HCT116 (cell line): ENCODE measurements around the gene FAM228A. TPM values are rescaled to one million over a fixed set of nuclear protein-coding genes. Genes with fewer than 3 reads are reported as not detected.

Source experiments
- ATAC-seq: fragments of 200-7000 bp; cut with Tn5 transposase; 2 replicates; pipeline ENCODE4 v1.9.1; 2020; ENCODE audit warnings: mild to moderate bottlenecking, moderate library complexity
- BruUV-seq: library from RNA; stranded (reverse); fragments of 400-500 nt; replicated peaks from 2 replicates; lab custom pipeline; 2021; lab: Mats Ljungman, UMichigan
- CTCF ChIA-PET: fragments of 300-600 bp; sonication (Branson Sonifier 250); formaldehyde crosslinking; loops from one replicate; lab custom pipeline; 2021; ENCODE audit warnings: antibody characterized with exemption; lab: Charles Lee
- POLR2A ChIA-PET: fragments of 300-600, 350-600 bp; sonication (Branson Sonifier 250); formaldehyde crosslinking; loops from one replicate; lab custom pipeline; 2021; ENCODE audit warnings: antibody characterized with exemption; lab: Charles Lee
- RAD21 ChIA-PET, 2 experiments: fragments of 300-600 bp; sonication (Branson Sonifier 250); formaldehyde crosslinking; loops; one replicate each; lab custom pipeline; 2023; ENCODE audit warnings: low total read pairs in 2 of 2; ENCODE audit not compliant: uncharacterized antibody in 2 of 2, unreplicated experiment in 2 of 2, low non-redundant PET in 1 of 2; lab: Charles Lee
- DNase-seq: peaks from one replicate; pipeline ENCODE4 v3.0.0-alpha.2; 2010; ENCODE audit warnings: low read depth, low spot score
- H2AFZ ChIP-seq: fragments of 200-600 bp; shearing (Covaris generic), sonication (generic); 2 replicates; pipeline ENCODE4 v1.6.1; 2017; ENCODE audit warnings: low read depth, mixed run types, mixed read lengths, antibody characterized with exemption, low read length; ENCODE audit not compliant: poor library complexity, severe bottlenecking
- H3K27ac ChIP-seq: 2 replicates; pipeline ENCODE4 v1.5.1; 2012; ENCODE audit warnings: low read depth, low read length
- H3K27me3 ChIP-seq: fragments of 200-600 bp; sonication (generic); 2 replicates; pipeline ENCODE4 v1.6.1; 2016; ENCODE audit warnings: mixed run types, low read length, mixed read lengths; ENCODE audit not compliant: insufficient read depth
- H3K36me3 ChIP-seq, 2 experiments: fragments of 200-500 bp in 1 of 2; fragments of 200-600 bp in 1 of 2; sonication (Bioruptor generic) in 1 of 2; sonication (generic) in 1 of 2; 2 replicates each; pipeline versions ENCODE4 v1.5.1 to v1.6.1; 2014 to 2016; ENCODE audit warnings: low read length in 2 of 2, inconsistent platforms in 1 of 2, mixed read lengths in 1 of 2, mixed run types in 1 of 2; ENCODE audit not compliant: insufficient read depth in 2 of 2, control insufficient read depth in 1 of 2
- H3K4me1 ChIP-seq, 2 experiments: fragments of 200-600 bp in 1 of 2; sonication (generic) in 1 of 2; 2 replicates each; pipeline versions ENCODE4 v1.5.1 to v1.6.1; 2012 to 2017; ENCODE audit warnings: low read length in 2 of 2, inconsistent platforms in 1 of 2, mild to moderate bottlenecking in 1 of 2, mixed read lengths in 1 of 2, mixed run types in 1 of 2, moderate library complexity in 1 of 2; ENCODE audit not compliant: insufficient read depth in 2 of 2, control insufficient read depth in 1 of 2
- H3K4me2 ChIP-seq: fragments of 200-600 bp; sonication (generic); 2 replicates; pipeline ENCODE4 v1.6.1; 2017; ENCODE audit warnings: mixed run types, low read length, mixed read lengths
- H3K4me3 ChIP-seq, 2 experiments: fragments of 200-600 bp in 1 of 2; sonication (generic) in 1 of 2; replicated peaks in 1 of 2; 2 replicates each; pipeline ENCODE4 v1.5.1; 2011 to 2016; ENCODE audit warnings: low read length in 2 of 2, control low read depth in 1 of 2, low read depth in 1 of 2, mild to moderate bottlenecking in 1 of 2, mixed read lengths in 1 of 2, mixed run types in 1 of 2
- H3K79me2 ChIP-seq: fragments of 200-600 bp; sonication (generic); 2 replicates; pipeline ENCODE4 v1.6.1; 2017; ENCODE audit warnings: mild to moderate bottlenecking, mixed run types, low read length, moderate library complexity, mixed read lengths; ENCODE audit not compliant: insufficient read depth
- H3K9ac ChIP-seq: fragments of 200-600 bp; sonication (generic); 2 replicates; pipeline ENCODE4 v1.6.1; 2016; ENCODE audit warnings: low read length, mixed read lengths
- H3K9me2 ChIP-seq: fragments of 200-600 bp; sonication (generic), shearing (Covaris generic); 2 replicates; pipeline ENCODE4 v1.6.1; 2017; ENCODE audit warnings: mixed run types, mild to moderate bottlenecking, moderate library complexity; ENCODE audit not compliant: insufficient read depth
- H3K9me3 ChIP-seq, 2 experiments: fragments of 200-500 bp in 1 of 2; fragments of 200-600 bp in 1 of 2; sonication (Bioruptor generic) in 1 of 2; sonication (generic) in 1 of 2; 2 replicates each; pipeline ENCODE4 v1.6.1; 2014 to 2017; ENCODE audit warnings: low read length in 2 of 2, mixed read lengths in 2 of 2, inconsistent platforms in 1 of 2, low read depth in 1 of 2, mild to moderate bottlenecking in 1 of 2, mixed run types in 1 of 2, moderate library complexity in 1 of 2; ENCODE audit not compliant: control insufficient read depth in 1 of 2, insufficient read depth in 1 of 2
- H4K20me1 ChIP-seq: fragments of 200-600 bp; sonication (generic), shearing (Covaris generic); 2 replicates; pipeline ENCODE4 v1.6.1; 2017; ENCODE audit warnings: mixed run types, mild to moderate bottlenecking, moderate library complexity; ENCODE audit not compliant: insufficient read depth
- ATF3 ChIP-seq: IDR thresholded peaks from 2 replicates; pipeline ENCODE4 v1.6.1; 2012
- EGR1 ChIP-seq: IDR thresholded peaks from 2 replicates; pipeline ENCODE4 v1.6.1; 2012; ENCODE audit warnings: low read depth
- MAX ChIP-seq: IDR thresholded peaks from 2 replicates; pipeline ENCODE4 v1.6.1; 2012
- POLR2A ChIP-seq: IDR thresholded peaks from 2 replicates; pipeline ENCODE4 v1.7.0; 2011; ENCODE audit warnings: borderline replicate concordance; ENCODE audit not compliant: insufficient read depth, insufficient read length; ENCODE audit errors: extremely low read depth
- REST ChIP-seq: IDR thresholded peaks from 2 replicates; pipeline ENCODE4 v1.6.1; 2012; ENCODE audit warnings: low read depth
- SIN3A ChIP-seq: IDR thresholded peaks from 2 replicates; pipeline ENCODE4 v1.6.1; 2012; ENCODE audit warnings: low read depth
- SRF ChIP-seq: IDR thresholded peaks from 2 replicates; pipeline ENCODE4 v1.6.1; 2012; ENCODE audit warnings: low read depth
- ZNF274 ChIP-seq: fragments of 200-500 bp; sonication (Bioruptor generic); IDR thresholded peaks from 2 replicates; pipeline ENCODE4 v1.6.1; 2014; ENCODE audit warnings: mild to moderate bottlenecking, low read depth, low read length, inconsistent platforms
- intact Hi-C: fragments of 100-400 bp; cut with micrococcal nuclease; formaldehyde crosslinking; loops from 2 replicates; pipeline ENCODE4 v1.10.0; 2022
- total RNA-seq: library from RNA; stranded (reverse); gene quantifications from one replicate; pipeline ENCODE4 v1.2.1, GENCODE V29; 2021; ENCODE audit not compliant: unreplicated experiment

Gene FAM228A
- total RNA-seq, 1 experiment from 2014 or later: not detected

DNA sequence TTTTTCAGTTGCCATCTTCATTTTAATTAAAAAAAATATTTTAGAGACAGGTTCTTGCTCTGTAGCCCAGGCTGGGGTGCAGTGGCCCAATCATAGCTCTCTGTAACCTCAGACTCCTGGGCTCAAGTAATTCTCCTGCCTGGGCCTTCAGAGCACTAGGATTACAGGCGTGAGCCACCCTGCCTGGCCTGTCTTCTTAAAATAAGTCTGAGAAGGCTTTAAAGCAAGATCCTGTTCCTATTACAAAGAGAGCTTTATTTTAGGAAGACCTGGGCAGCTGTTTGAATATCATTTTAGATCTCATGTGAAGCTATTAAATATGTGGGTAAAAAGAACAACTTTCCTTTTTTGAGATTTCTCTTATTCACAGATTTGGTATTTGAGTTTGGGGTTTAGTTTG, 1.5 kb downstream of the FAM228A start:
- no peak for ATAC-seq
- H3K4me1 ChIP-seq: no peaks in the 10 kb centered on the region; a peak in 1 of 4 replicates
- H3K79me2 ChIP-seq: no peaks in the 10 kb centered on the region
- H3K27me3 ChIP-seq: no peaks in the 10 kb centered on the region
- no peaks in the 10 kb centered on the region for H4K20me1 ChIP-seq
- CTCF ChIA-PET: interaction anchor here (0.9 kb wide), 1 partner anchor 92 kb away, joined by 4 read pairs; the partner anchor contains the start of gene TP53I3
- intact Hi-C loops: no loop called here
- no peak for DNase-seq
- POLR2A ChIA-PET: no interaction called here
- H3K4me3 ChIP-seq: no peak overlapping the region
- TF ChIP-seq ATF3: no peak
- no peak for TF ChIP-seq POLR2A
- no peak for TF ChIP-seq REST
- TF ChIP-seq ZNF274: no peak
- no peak for TF ChIP-seq EGR1
- TF ChIP-seq SIN3A: no peak
- no peak for TF ChIP-seq MAX
- no peak for TF ChIP-seq SRF
- RAD21 ChIA-PET: no interaction called here
- H3K9me2 ChIP-seq: no peaks in the 10 kb centered on the region
- H3K9me3 ChIP-seq: no peaks in the 10 kb centered on the region
- no peak overlapping the region for H2AFZ ChIP-seq
- no peak overlapping the region for H3K4me2 ChIP-seq
- no TSS peak for BruUV-seq
- no peak overlapping the region for H3K27ac ChIP-seq
- H3K9ac ChIP-seq: no peak overlapping the region
- no peaks in the 10 kb centered on the region for H3K36me3 ChIP-seq
